ENCODE results near the gene LMOD1. TPM values are rescaled to one million over a fixed set of nuclear protein-coding genes. Genes with fewer than 3 reads are reported as not detected.

LMOD1 gene

DNA sequence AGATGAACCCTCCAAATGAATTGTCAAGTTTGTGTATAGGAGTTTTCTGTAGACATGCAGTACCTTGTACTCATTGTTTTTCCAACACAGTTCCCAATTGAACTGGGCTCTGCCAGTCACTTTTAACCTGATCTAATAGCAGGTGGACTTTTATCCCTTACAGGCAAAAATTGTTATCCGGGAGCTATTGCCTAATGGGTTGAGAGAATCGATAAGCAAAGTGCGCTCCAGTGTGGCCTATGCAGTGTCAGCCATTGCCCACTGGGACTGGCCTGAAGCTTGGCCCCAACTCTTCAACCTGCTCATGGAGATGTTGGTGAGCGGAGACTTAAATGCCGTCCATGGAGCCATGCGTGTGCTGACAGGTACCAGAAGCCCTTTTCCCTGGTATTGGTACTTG is 98.1 kb downstream of the LMOD1 start:
- H3K36me3 ChIP-seq (ENCODE audit: insufficient read depth, low read length): peaks cover 32% of the 10 kb centered on the region
- peaks cover 35% of the 10 kb centered on the region for H3K4me1 ChIP-seq (ENCODE audit: control insufficient read depth, insufficient read depth, low read length)
- no peak overlapping the region for H3K4me2 ChIP-seq (ENCODE audit: low read length)

DNA sequence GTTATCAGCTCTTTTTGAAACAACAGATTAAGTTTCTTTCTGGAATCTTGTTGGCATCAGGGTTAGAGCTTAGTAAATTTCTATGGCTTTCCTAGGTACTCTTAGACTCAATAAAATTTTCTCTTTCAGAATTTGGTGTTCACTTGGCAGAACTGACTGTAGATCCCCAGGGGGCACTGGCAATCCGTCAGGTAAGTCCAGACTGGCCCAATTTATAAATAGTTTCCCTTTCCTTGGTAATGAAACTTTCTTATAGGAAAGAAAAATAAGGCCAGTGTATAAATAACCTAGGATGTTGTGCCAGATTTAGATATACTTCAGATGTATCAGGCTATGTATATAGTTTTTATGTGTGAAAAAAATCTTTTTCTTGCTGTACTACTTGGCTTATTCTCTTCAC is 99.2 kb downstream of the LMOD1 start:
- Histone ChIP-seq H3K4me3 (ENCODE audit: low read length) (no peak overlapping the region), H3K27me3 (ENCODE audit: control insufficient read depth, insufficient read depth, low read length) (no peaks in the 10 kb centered on the region), H3K36me3 (ENCODE audit: insufficient read depth, low read length) (peaks cover 21% of the 10 kb centered on the region), H3K9me3 (replicated peaks; ENCODE audit: low read length) (no peaks in the 10 kb centered on the region), H3K4me1 (ENCODE audit: control insufficient read depth, insufficient read depth, low read length) (peaks cover 35% of the 10 kb centered on the region), H3K9ac (ENCODE audit: low read depth, low read length) (no peak overlapping the region), H3K4me2 (ENCODE audit: low read length) (no peak overlapping the region)

More for the DNA sequence above, 98.1 kb downstream of the LMOD1 start:
- Histone ChIP-seq H3K27me3 (ENCODE audit: control insufficient read depth, insufficient read depth, low read length) (no peaks in the 10 kb centered on the region), H3K4me3 (ENCODE audit: low read length) (no peak overlapping the region), H3K9ac (ENCODE audit: low read depth, low read length) (no peak overlapping the region), H3K9me3 (replicated peaks; ENCODE audit: low read length) (no peaks in the 10 kb centered on the region)

Small RNA genes within 50 kb of the gene (small RNA-seq; reads per million reads assigned to genes)
- gene MIR6739 (not detected), gene RF00156 (not detected)

Data from skeletal muscle satellite cell (primary cell).